Duodenal mucosa (tissue), 2 donors: ENCODE measurements around the gene FADS2.

Experiments
- H3K27ac ChIP-seq: one replicate; pipeline ENCODE4 v1.7.0; 2013; ENCODE audit warnings: low read depth, low read length
- H3K27me3 ChIP-seq, 2 donors: one replicate each; pipeline ENCODE4 v1.7.0; 2013; ENCODE audit warnings: low read length in 2 of 2, control low read depth in 1 of 2; ENCODE audit not compliant: insufficient read depth in 2 of 2, control insufficient read depth in 1 of 2
- H3K36me3 ChIP-seq, 2 donors: one replicate each; pipeline ENCODE4 v1.7.0; 2013; ENCODE audit warnings: low read length in 2 of 2, control low read depth in 1 of 2; ENCODE audit not compliant: insufficient read depth in 2 of 2, control insufficient read depth in 1 of 2
- H3K4me1 ChIP-seq, 2 donors: one replicate each; pipeline ENCODE4 v1.7.0; 2013; ENCODE audit warnings: low read length in 2 of 2, control low read depth in 1 of 2; ENCODE audit not compliant: insufficient read depth in 2 of 2, control insufficient read depth in 1 of 2
- H3K4me3 ChIP-seq, 2 donors: one replicate each; pipeline ENCODE4 v1.7.0; 2013; ENCODE audit warnings: low read length in 2 of 2, low read depth in 1 of 2
- H3K9ac ChIP-seq, 2 donors: one replicate each; pipeline ENCODE4 v1.7.0; 2013; ENCODE audit warnings: low read length in 2 of 2, low read depth in 1 of 2
- H3K9me3 ChIP-seq, 2 donors: one replicate each; pipeline ENCODE4 v1.7.0; 2013; ENCODE audit warnings: low read length in 2 of 2, control low read depth in 1 of 2; ENCODE audit not compliant: control insufficient read depth in 1 of 2

FADS2 gene

GRCh38 chr11:61903845-61904244, 75.7 kb downstream of the FADS2 start:
- no peaks in the 10 kb centered on the region for H3K36me3 ChIP-seq
- peak overlapping the region in 1 of 2 donors; percentile 32 for H3K9ac ChIP-seq
- H3K27ac ChIP-seq = no peak overlapping the region
- H3K9me3 ChIP-seq = no peaks in the 10 kb centered on the region
- H3K4me3 ChIP-seq = no peak overlapping the region
- peaks cover 0 to 9% of the 10 kb centered on the region in 2 donors for H3K4me1 ChIP-seq
- no peaks in the 10 kb centered on the region for H3K27me3 ChIP-seq

GRCh38 chr11:61904539-61905048, 76.5 kb downstream of the FADS2 start:
- peak overlapping the region; percentile 51 to 52 for H3K4me3 ChIP-seq
- no peak overlapping the region for H3K27ac ChIP-seq
- no peaks in the 10 kb centered on the region for H3K36me3 ChIP-seq
- no peaks in the 10 kb centered on the region for H3K9me3 ChIP-seq
- peak overlapping the region in 1 of 2 donors; percentile 32 for H3K9ac ChIP-seq
- peaks cover 0 to 9% of the 10 kb centered on the region in 2 donors for H3K4me1 ChIP-seq
- no peaks in the 10 kb centered on the region for H3K27me3 ChIP-seq

GRCh38 chr11:61905067-61905696, 77.1 kb downstream of the FADS2 start:
- Histone ChIP-seq H3K9me3 (no peaks in the 10 kb centered on the region), H3K27me3 (no peaks in the 10 kb centered on the region), H3K27ac (no peak overlapping the region), H3K36me3 (no peaks in the 10 kb centered on the region), H3K4me1 (peaks cover 0 to 9% of the 10 kb centered on the region in 2 donors), H3K4me3 (no peak overlapping the region), H3K9ac (no peak overlapping the region)

GRCh38 chr11:61905801-61906521, 77.9 kb downstream of the FADS2 start:
- Histone ChIP-seq H3K9ac (no peak overlapping the region), H3K4me3 (no peak overlapping the region), H3K36me3 (no peaks in the 10 kb centered on the region)

GRCh38 chr11:61906522-61906909, 78.4 kb downstream of the FADS2 start:
- H3K9me3 ChIP-seq = no peaks in the 10 kb centered on the region
- H3K9ac ChIP-seq = no peak overlapping the region
- no peaks in the 10 kb centered on the region for H3K36me3 ChIP-seq
- H3K4me1 ChIP-seq = peaks cover 0 to 11% of the 10 kb centered on the region in 2 donors
- no peak overlapping the region for H3K4me3 ChIP-seq
- no peaks in the 10 kb centered on the region for H3K27me3 ChIP-seq
- H3K27ac ChIP-seq = no peak overlapping the region

More at GRCh38 chr11:61905801-61906521, 77.9 kb downstream of the FADS2 start:
- Histone ChIP-seq H3K27ac (no peak overlapping the region), H3K4me1 (peaks cover 0 to 9% of the 10 kb centered on the region in 2 donors), H3K27me3 (no peaks in the 10 kb centered on the region), H3K9me3 (no peaks in the 10 kb centered on the region)

- Histone ChIP-seq H3K27ac (no peak overlapping the region), H3K27me3 (no peaks in the 10 kb centered on the region), H3K9ac (no peak overlapping the region), H3K4me3 (no peak overlapping the region), H3K4me1 (peaks cover 0 to 13% of the 10 kb centered on the region in 2 donors), H3K9me3 (no peaks in the 10 kb centered on the region), H3K36me3 (no peaks in the 10 kb centered on the region)
These were observed 79.2 kb downstream of the FADS2 start for GRCh38 chr11:61907282-61907681.

- no peak overlapping the region for H3K4me3 ChIP-seq
- H3K27me3 ChIP-seq = no peaks in the 10 kb centered on the region
- H3K9me3 ChIP-seq = no peaks in the 10 kb centered on the region
- H3K27ac ChIP-seq = no peak overlapping the region
- H3K9ac ChIP-seq = no peak overlapping the region
- H3K4me1 ChIP-seq = peaks cover 0 to 13% of the 10 kb centered on the region in 2 donors
- H3K36me3 ChIP-seq = no peaks in the 10 kb centered on the region
These were observed 80.0 kb downstream of the FADS2 start for GRCh38 chr11:61907871-61908729.

- Histone ChIP-seq H3K9me3 (no peaks in the 10 kb centered on the region), H3K27me3 (no peaks in the 10 kb centered on the region), H3K36me3 (no peaks in the 10 kb centered on the region), H3K9ac (no peak overlapping the region), H3K4me3 (no peak overlapping the region), H3K4me1 (peaks cover 0 to 13% of the 10 kb centered on the region in 2 donors), H3K27ac (no peak overlapping the region)
These were observed 80.7 kb downstream of the FADS2 start for GRCh38 chr11:61908730-61909316.

GRCh38 chr11:61910187-61911127, 82.4 kb downstream of the FADS2 start:
- H3K36me3 ChIP-seq = no peaks in the 10 kb centered on the region
- H3K27ac ChIP-seq = no peak overlapping the region
- H3K9ac ChIP-seq = no peak overlapping the region
- peaks cover 0 to 8% of the 10 kb centered on the region in 2 donors for H3K4me1 ChIP-seq
- no peak overlapping the region for H3K4me3 ChIP-seq
- no peaks in the 10 kb centered on the region for H3K9me3 ChIP-seq
- no peaks in the 10 kb centered on the region for H3K27me3 ChIP-seq
